ENCODE measurements around the gene NTPCR. TPM values are rescaled to one million over a fixed set of nuclear protein-coding genes. Genes with fewer than 3 reads are reported as not detected.
A peak's percentile ranks its signal among the peaks of the same experiment; 100 is the strongest.
"Not testable (repeated sequence)": the region's sequence is repeated elsewhere in the genome, so short reads cannot be mapped to it uniquely, and the experiment has no call there.

NTPCR gene
- total and polyA plus RNA-seq, 2 donors from 2014 or later: 40.2 to 95.7 TPM

GRCh38 chr1:232923739-232924386 lies 26.5 kb upstream of the NTPCR start:
- no peak overlapping the region for H3K27ac ChIP-seq (ENCODE audit: low read depth in 2 of 2, low read length in 2 of 2)
- no peaks in the 10 kb centered on the region for H3K36me3 ChIP-seq (ENCODE audit: control insufficient read depth in 2 of 3, insufficient read depth in 3 of 3, low read length in 3 of 3)
- intact Hi-C loops (cut with DNase I): no loop called here
- H3K4me1 ChIP-seq (ENCODE audit: control insufficient read depth in 2 of 3, insufficient read depth in 2 of 3, low read depth in 1 of 3, low read length in 3 of 3): peaks cover 0 to 2% (median 0%) of the 10 kb centered on the region in 3 donors
- no peak overlapping the region for H3K4me3 ChIP-seq (ENCODE audit: low read length in 3 of 3)
- no peak for TF ChIP-seq CTCF (IDR thresholded peaks at IDR 0.05; ENCODE audit: borderline replicate concordance, extremely low read depth, insufficient read depth)
- H3K9ac ChIP-seq (ENCODE audit: low read length in 3 of 3): no peak overlapping the region
- DNase-seq (no peak), FAIRE-seq (no peak)
- no peaks in the 10 kb centered on the region for H3K9me3 ChIP-seq (ENCODE audit: control insufficient read depth in 2 of 3, insufficient read depth in 1 of 3, low read length in 3 of 3)
- no peaks in the 10 kb centered on the region for H3K27me3 ChIP-seq (ENCODE audit: control insufficient read depth, insufficient read depth, low read length)

GRCh38 chr1:232924874-232925273 lies 25.5 kb upstream of the NTPCR start:
- intact Hi-C loops (cut with DNase I): no loop called here
- H3K27ac ChIP-seq (ENCODE audit: low read depth in 2 of 2, low read length in 2 of 2): no peak overlapping the region
- no peaks in the 10 kb centered on the region for H3K9me3 ChIP-seq (ENCODE audit: control insufficient read depth in 2 of 3, insufficient read depth in 1 of 3, low read length in 3 of 3)
- DNase-seq (no peak), FAIRE-seq (no peak)
- no peaks in the 10 kb centered on the region for H3K27me3 ChIP-seq (ENCODE audit: control insufficient read depth, insufficient read depth, low read length)
- H3K4me1 ChIP-seq (ENCODE audit: control insufficient read depth in 2 of 3, insufficient read depth in 2 of 3, low read depth in 1 of 3, low read length in 3 of 3): peaks cover 0 to 2% (median 0%) of the 10 kb centered on the region in 3 donors
- H3K4me3 ChIP-seq (ENCODE audit: low read length in 3 of 3): no peak overlapping the region
- H3K36me3 ChIP-seq (ENCODE audit: control insufficient read depth in 2 of 3, insufficient read depth in 3 of 3, low read length in 3 of 3): no peaks in the 10 kb centered on the region
- no peak for TF ChIP-seq CTCF (IDR thresholded peaks at IDR 0.05; ENCODE audit: borderline replicate concordance, extremely low read depth, insufficient read depth)
- H3K9ac ChIP-seq (ENCODE audit: low read length in 3 of 3): no peak overlapping the region

GRCh38 chr1:232925421-232926220 lies 24.8 kb upstream of the NTPCR start:
- intact Hi-C loops (cut with DNase I): no loop called here
- Histone ChIP-seq H3K9me3 (ENCODE audit: control insufficient read depth in 2 of 3, insufficient read depth in 1 of 3, low read length in 3 of 3) (no peaks in the 10 kb centered on the region), H3K36me3 (ENCODE audit: control insufficient read depth in 2 of 3, insufficient read depth in 3 of 3, low read length in 3 of 3) (no peaks in the 10 kb centered on the region), H3K27me3 (ENCODE audit: control insufficient read depth, insufficient read depth, low read length) (no peaks in the 10 kb centered on the region), H3K4me1 (ENCODE audit: control insufficient read depth in 2 of 3, insufficient read depth in 2 of 3, low read depth in 1 of 3, low read length in 3 of 3) (peaks cover 0 to 2% (median 0%) of the 10 kb centered on the region in 3 donors), H3K4me3 (ENCODE audit: low read length in 3 of 3) (no peak overlapping the region), H3K9ac (ENCODE audit: low read length in 3 of 3) (no peak overlapping the region), H3K27ac (ENCODE audit: low read depth in 2 of 2, low read length in 2 of 2) (no peak overlapping the region)
- FAIRE-seq (no peak), DNase-seq (peak in 4 of 5 donors; percentile 37 to 62 (median 57))
- no peak for TF ChIP-seq CTCF (IDR thresholded peaks at IDR 0.05; ENCODE audit: borderline replicate concordance, extremely low read depth, insufficient read depth)

- FAIRE-seq; intact Hi-C loops (cut with DNase I); H3K4me1 ChIP-seq (ENCODE audit: control insufficient read depth in 2 of 3, insufficient read depth in 2 of 3, low read depth in 1 of 3, low read length in 3 of 3); H3K9ac ChIP-seq (ENCODE audit: low read length in 3 of 3); H3K36me3 ChIP-seq (ENCODE audit: control insufficient read depth in 2 of 3, insufficient read depth in 3 of 3, low read length in 3 of 3); H3K9me3 ChIP-seq (ENCODE audit: control insufficient read depth in 2 of 3, insufficient read depth in 1 of 3, low read length in 3 of 3); H3K27me3 ChIP-seq (ENCODE audit: control insufficient read depth, insufficient read depth, low read length); H3K27ac ChIP-seq (ENCODE audit: low read depth in 2 of 2, low read length in 2 of 2); H3K4me3 ChIP-seq (ENCODE audit: low read length in 3 of 3); DNase-seq: not testable (repeated sequence)
Measured at GRCh38 chr1:232927166-232927565, 23.2 kb upstream of the NTPCR start.
